Activated CD8-positive, alpha-beta memory T cell treated with anti-CD3 and anti-CD28 coated beads, Interleukin-2, amount 50 U/mL, for 24 hours (primary cell): ENCODE data around the gene SHISA6.
"Not testable (repeated sequence)": the region's sequence is repeated elsewhere in the genome, so short reads cannot be mapped to it uniquely, and the experiment has no call there.

ENCODE experiments used
- DNase-seq: peaks from one replicate; pipeline ENCODE4 v3.0.0-alpha.2; 2020; ENCODE audit errors: extremely low read depth

The SHISA6 gene

DNA sequence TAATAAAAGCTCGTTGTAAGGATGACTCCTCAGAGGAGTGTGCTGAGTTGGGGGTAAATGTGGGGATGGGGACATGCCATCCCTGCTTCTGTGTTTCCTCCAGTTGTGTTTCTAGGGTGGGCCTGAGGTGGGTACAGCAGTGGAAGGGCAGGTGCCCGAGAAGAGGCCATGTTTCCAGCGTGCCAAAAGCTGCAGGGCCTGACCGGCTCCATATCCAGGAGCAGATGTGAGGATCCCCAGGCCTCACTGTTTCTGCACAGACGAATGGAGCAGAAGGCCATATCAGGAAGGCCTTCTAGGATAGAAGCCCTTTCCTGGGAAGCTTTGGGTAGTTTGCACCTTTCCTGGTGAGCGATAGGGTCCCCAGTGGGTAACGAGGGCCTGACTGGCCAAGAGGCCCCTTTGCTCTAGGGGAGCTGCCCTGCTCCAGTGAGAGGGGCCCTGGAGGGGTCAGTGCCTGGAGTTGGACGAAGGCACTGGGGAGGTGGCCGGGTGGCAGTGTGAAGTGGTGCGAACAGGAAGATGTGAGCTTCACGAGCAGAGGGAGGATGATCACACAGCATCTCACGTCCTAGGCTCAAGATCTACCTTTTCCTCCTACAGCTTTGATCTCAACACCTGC, 62.9 kb downstream of the SHISA6 start:
- DNase-seq: no peak

DNA sequence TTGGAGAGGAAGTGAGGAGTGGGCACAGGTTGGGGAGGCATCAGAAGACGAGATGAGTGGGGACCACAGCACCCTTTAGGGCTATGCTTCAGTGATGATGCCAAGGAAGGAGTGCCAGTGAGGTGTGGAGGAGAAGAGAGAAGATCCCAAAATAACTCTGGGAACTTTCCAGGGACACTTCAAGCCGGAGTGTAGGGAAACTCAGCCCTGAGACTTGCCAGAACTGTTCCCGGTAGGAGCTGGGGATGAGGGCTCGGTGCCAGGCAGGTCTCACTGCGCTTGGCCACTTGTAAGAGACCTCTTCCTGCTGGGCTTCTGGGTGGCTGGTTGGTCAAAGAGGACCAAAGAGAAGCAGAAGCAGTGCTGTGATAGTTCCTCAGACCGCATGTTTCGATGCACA, 63.6 kb downstream of the SHISA6 start:
- DNase-seq: no peak

DNA sequence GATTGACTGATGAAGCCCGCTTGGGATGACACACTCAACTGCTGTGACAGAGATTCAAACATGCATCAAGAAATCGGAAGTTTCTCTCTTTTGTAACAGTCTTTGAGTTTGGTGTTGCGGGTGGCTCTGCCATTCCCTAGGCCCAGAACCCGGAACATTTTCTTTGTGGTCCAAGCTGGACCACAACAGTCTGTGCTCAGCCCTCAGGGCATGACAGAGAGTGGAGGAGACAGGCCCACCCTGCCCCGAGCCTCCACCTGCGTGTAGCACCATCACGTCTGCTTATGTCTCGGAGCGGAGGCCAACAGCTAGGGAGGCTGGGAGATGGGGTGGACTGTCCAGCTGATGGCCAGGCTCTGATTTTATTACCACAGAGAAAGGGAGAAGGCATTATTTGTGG, 64.5 kb downstream of the SHISA6 start:
- no peak for DNase-seq

DNA sequence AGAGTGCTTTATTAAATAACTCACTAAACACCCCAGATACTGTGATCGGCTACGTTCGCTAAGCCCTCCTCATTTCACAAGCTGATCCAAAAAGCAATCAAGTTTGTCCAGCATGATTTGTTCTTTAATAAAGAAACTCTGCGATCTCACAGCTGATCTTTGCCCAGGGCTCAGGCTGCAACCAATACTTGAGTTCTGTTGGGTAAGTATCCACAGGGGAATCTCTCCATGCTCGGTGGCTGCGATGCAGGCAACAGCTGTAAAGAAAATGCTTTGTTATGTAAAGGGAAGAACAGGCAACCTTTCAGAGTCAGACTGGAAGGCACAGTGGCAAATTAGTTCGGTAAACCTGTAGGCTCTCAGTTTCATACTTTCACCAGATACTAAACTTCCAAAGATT, 67.5 kb downstream of the SHISA6 start:
- no peak for DNase-seq

DNA sequence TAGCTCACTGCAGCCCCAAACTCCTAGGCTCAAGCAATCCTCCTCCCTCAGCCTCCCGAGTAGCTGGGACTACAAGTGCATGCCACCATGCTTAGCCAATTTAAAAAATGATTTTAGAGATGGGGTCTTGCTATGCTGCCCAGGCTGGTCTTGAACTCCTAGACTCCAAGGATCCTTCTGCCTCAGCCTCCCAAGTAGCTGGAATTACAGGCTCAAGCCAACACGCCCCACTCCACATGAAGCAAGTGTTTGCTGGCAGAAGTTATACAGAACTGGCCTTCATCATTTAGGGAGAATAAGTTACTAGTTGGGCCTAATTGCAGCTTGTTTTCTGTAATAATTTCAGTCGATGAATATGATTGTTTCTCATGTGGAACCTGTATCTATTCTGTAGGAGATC, 68.0 kb downstream of the SHISA6 start:
- DNase-seq: no peak

DNA sequence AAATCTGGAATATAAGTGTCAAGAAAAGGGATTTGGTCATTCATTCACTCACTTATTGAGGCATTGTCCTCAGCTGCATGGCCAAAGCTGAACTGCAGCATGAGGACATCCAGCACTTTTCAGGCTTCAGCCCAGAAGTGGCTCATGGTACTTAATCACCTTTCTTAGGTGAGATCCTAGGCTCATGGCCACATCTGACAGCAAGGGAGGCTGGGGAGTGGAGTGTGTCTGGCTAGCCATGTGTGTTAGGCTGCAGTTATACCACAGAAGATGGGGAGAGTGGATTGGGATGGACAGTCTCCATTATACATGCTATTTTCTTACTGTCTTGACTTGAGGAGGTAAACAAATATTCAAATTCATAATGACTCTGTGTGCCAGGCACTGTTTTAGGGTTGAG, 68.8 kb downstream of the SHISA6 start:
- DNase-seq: no peak

DNA sequence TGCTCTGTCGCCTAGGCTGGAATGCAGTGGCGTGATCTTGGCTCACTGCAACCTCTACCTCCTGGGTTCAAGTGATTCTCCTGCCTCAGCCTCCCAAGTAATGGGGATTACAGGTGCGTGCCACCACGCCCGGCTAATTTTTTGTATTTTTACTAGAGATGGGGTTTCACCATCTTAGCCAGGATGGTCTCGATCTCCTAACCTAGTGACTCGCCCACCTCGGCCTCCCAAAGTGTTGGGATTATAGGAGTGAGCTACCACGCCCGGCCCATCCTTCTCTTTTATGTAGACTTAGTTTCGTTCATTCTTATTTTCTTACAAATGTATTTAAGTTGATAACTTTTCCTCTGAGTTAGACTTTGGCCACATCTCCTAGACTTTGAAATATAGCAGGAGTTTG, 75.4 kb downstream of the SHISA6 start:
- not testable (repeated sequence) for DNase-seq

DNA sequence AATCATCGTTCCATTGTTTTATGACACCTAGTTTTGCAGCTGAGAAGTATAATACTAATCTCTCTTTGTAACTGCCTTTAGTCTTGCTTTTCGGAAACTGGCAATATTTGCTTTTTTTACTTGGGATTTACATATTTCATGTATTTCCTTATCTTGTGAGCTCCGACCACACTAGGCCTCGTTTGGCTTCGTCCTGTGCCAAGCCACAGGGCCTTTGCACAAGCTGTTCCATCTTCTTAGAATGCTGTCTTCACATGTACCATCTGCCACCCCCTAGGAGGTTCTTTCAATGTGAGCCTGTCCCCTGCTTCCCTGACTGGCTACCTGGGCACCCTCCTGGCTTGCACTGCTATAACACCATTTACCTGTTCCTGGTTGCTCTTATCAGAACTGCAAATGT, 77.2 kb downstream of the SHISA6 start:
- no peak for DNase-seq

DNA sequence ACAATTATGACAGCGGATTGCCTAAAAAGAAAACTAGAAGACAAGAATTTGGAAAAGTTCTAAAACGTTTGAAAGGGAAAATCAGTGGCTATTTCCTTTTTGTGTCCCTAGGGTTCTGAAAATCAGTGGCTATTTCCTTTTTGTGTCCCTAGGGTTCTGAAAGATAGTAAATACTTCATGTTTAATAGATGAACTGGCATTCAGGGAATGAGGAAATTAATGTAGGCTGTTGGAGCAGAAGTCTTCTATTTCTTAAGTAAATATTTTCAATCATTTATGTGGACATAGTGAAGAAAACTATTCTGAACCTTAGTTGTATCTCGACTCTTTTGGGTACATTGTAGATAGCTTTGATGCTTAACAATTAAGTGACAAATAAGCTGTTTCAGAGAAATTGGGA, 78.9 kb downstream of the SHISA6 start:
- no peak for DNase-seq

DNA sequence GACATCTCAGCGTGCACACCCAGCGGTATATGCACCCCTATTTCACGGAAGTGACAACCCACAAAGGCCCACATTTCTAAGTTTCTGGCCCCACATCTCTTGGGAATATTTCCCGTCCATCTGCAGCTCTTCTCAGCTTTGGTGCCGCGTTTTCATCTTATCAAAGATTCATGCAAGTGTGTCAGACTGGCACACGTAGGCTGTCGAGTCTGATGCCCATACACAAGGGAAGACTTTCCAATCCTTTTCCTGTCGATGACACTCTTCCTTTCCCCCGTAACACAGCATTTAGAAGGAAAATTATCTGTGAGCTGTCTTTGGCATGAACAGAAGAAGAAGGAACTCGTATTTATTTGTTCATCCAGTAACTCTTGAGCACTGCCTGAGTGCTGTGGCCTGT, 83.0 kb downstream of the SHISA6 start:
- no peak for DNase-seq

DNA sequence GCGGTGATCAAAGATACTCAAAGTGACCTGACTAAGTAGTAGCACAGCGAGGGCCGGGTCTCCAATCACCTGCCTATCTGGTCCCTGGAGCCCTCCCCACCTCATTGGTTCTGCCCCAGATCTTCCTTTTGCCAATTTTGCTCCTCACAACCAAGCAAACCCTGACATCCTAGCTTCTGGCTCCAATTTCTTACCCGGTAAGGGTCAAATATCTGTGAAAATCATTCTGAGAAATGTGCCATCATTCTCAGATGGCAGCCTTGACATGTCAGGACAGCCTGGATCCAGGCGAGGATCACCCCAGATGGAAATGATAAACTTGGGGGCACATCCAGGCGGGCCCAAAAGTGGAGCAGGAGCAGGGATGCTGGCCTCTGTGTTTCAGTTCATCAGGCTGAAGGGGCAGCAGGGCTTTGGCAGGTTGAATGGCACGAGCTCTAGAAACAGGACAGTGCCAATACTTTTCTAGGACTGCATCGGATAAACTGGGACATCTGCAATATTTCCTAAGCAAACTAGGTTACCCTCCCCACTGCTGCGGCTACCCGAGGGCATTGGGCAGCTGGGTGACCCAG, 83.9 kb downstream of the SHISA6 start:
- no peak for DNase-seq

DNA sequence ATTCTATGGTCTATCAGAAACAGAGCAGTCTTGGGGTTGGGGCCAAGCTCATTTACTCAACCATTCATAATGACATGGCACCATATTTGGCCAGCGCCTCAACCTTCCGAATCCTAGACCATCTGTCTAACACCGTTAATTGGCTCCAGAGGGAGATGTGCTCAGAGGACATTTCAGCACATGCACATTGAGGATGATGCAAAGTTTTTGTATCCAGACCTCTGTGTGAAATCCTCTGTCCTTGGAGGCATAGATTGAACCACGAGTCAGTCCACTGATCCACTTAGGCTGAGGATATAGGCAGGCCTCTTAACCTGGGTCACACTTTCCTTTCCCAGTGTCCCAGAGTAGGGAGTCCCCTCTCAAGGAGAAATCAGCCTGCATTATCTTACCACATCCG, 85.5 kb downstream of the SHISA6 start:
- no peak for DNase-seq

DNA sequence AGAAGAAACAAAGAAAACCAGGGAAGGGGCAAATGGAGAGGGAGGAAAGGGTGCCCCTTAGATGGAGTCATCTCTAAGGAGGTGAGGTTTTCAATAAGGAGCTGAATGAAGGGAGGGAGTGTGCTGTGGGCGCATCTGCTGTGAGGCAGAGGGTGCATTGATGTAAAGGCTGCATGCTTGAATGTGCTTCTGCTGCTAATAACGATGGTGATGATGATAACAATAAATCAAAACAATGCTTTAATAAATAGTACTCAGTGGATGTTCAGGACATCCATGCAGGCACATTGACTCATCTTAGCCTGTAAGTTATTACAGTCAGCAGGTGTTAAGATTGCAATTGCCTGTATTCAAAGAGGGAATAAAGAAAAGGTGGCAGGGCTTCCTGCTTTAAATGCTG, 87.8 kb downstream of the SHISA6 start:
- DNase-seq: no peak

DNA sequence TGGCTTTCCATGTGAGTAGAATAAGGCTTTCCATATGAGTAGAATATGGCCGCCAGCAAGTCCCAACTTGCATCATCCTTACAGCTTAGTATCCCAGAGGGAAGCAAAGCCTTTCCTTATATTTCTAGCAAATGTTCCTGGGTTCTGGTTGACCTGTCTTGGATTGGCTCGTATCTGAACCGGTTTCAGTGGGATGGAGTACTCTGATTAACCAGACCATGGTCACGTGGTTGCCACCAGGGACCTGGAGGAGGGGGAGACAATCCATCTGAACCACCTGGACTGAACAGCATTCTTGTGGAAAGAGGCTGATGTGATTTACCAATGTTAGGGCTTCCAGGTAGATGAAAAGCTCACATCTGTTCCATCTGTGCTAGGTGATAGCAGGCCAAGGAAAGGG, 89.0 kb downstream of the SHISA6 start:
- DNase-seq: no peak

DNA sequence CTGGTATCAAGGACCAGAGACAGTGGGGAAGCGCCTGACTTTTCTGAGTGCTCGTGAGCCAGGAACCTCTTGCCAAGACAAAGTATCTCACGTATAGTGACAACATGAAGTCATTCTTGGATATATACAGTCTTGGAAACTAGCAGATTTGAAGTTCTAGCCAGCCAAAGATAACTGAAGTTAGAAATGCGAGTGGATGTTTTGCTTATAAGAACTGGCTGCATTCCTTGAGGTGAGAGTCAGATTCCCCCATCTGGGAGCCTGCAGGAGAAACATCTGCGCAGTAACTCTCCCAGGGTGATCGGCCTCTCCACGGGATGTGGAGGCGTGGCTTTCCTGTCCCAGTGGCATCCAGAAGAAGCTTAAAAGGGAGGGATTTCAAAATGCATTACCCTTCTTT, 89.8 kb downstream of the SHISA6 start:
- no peak for DNase-seq

DNA sequence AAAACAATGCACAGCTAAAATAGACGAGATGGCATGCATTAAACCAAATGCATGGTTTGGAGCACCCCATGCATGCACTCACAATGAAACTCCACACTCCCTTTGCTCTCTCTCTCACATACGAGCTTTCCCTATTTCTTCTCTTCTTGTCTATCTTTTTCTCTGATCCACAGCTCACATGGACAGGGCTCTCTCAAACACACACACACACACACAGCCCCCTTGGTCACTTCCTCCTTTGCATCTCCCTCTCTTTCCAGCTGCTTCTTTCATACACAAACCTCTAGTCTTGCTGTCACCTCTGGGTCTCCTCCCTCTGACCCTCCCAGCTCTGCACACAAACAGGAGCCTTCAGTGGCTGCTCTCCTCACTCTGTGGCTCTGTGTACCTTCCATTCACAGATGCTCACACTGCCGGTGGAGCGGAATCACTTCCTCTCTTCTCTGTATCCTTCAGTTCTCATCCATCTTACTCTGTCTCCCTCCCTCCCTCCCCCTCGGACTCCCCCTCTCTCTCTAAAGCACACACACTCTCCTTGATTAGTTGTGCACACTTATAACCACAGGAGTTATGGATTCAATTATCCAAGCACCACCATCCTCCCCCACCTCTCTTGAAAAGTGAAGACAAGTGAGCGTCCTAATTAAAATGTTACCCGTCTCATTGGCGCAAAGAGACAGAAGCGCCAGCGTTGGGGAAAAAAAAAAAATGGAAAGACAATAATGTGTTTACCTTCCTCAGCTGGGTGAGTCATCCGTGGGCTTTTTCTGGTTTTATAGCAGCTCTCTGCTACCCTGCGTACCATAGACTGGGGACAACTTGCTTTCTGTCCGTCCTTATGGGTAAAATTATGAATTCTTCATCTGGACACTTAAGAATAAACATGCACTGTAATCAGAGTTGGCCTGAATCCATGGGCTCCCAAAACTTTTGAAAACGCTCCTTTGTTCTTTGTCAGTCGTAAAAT, 90.8 kb downstream of the SHISA6 start:
- no peak for DNase-seq

DNA sequence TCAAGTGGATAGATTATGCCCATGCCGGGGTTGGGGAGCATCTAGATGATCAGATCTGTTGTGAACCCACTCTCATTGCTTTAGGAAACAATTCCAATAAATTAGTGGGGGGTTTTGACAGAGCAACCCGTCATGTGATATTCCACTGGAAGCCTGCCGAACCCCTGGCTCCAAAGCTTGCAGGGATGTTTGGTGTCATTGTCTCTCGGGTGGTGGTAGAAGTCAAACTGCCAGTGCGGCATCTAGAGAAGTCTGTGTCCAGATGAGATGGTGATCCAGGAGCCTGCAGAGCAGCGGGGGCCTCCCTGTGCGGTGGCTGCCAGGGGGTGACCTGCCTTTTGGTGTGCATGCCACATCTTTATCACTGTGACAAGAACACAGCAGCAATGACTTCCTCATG, 91.7 kb downstream of the SHISA6 start:
- no peak for DNase-seq

DNA sequence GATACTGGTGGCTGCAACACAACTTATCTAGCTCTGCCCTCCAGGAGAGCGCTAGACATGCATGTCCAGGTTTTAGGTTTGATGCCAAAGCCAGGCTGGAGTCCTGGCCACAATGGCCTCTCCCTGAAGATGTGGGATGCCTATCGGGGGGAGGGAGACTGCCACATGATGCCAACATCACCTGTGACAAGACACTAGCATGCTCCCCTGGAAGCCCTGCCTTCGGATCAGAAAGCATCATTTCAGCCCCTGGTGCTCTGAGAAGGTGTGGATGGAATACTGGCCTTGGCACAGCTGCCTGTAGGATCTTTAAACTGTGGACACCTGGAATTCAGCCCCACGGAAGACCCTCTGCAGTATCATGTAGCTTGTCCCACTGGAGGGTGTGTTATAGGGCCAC, 93.5 kb downstream of the SHISA6 start:
- no peak for DNase-seq

DNA sequence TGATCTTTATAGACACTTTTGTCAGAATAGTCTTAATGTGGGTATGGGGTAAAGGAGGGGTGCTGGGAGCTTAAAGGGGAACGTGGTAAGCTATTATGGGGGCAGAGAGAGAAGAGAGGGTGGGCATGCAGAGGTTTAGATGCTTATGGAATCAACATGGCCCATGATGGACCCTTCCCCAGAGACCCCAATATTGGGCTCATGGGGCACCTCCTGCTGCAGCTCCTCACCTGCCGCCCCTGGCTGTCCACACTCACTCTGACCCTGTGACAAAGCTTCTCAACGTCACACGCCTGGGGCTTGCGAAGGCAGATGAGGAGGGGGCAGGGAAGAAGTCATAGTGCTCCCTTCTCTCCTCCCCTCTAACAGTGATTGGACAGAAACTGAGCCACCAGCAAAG, 95.3 kb downstream of the SHISA6 start:
- DNase-seq: no peak

DNA sequence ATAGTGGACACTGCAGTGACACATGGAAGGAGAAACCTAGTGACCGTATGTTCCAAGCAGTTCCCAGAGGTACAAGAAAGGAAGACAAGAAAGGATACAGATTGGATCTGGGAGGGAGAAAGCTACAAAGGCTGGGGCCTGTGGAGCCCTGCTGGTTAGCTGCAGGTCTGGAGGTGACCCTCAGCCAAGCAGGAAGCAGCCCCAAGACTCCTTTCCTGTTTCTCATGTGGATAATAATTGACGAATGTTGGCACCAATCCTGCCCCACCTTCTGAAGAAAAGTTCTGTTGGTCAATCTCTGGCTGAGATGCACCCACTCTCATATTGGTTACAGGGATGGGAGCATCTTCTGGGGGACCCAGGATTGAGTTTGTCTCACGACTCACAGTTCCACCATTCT, 99.8 kb downstream of the SHISA6 start:
- DNase-seq: no peak

DNA sequence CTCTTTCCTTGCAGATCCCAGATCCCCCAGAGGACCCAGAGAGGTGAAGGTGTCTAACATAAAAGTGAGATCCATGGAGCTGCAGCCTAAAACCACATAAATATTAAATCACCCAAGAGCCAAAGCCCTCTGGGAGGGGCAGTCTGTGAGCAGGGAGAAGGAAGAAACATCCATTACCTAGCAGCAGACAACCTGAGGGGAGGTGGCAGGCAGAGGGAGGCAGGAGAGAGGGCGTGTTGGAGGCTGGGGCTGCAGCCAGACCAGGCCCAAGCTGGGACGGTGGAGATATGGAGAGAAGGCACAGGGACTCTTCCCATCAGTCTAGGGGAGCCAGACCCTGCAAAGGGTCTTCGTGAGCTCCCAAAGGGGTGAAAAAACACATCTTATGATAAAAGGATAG, 101.1 kb downstream of the SHISA6 start:
- DNase-seq: no peak

DNA sequence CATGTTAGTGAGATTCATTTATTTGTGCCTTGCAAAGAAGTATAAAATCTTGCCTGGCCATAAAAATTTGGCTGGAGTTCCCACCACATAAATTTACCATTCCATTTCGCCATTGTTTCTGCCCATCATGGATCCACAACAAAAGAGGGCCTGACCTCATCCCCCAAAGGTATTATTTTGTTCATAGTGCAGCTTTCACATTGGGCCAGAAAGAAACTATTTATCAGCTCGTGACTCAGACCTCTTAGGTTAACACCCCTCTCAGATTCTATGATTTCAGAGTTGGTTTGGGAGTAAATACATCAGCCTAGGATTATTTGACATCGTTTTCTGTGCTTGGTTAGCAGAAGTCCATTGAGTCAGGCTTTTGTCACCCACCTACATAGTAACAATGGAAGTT, 108.1 kb downstream of the SHISA6 start:
- no peak for DNase-seq

DNA sequence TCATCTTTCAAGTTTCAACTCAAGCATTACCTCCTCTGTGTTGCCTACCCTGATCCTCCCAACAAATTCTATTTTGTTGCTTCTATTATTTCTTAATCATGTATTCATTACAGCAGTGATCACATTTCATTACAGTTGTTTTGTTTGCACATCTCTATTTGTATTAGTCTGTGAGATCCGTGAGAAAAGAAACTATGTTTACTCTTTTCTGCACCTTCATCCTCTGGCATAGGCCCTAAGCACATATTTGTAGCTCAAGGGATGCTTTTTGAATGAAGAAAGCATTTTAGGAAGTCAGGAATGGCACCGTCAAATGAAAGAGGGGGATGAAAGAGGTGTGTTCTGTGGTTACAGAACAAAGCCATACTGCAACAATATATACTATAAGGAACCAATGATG, 110.5 kb downstream of the SHISA6 start:
- no peak for DNase-seq
